GM19238 (cell line): Measurements from ENCODE around the gene STIP1.
"Not testable (repeated sequence)": the region's sequence is repeated elsewhere in the genome, so short reads cannot be mapped to it uniquely, and the experiment has no call there.

Experiments used
- DNase-seq: peaks from one replicate; pipeline ENCODE4 v3.0.0; 2011; ENCODE audit warnings: low spot score; ENCODE audit not compliant: insufficient read length

The STIP1 gene

DNA sequence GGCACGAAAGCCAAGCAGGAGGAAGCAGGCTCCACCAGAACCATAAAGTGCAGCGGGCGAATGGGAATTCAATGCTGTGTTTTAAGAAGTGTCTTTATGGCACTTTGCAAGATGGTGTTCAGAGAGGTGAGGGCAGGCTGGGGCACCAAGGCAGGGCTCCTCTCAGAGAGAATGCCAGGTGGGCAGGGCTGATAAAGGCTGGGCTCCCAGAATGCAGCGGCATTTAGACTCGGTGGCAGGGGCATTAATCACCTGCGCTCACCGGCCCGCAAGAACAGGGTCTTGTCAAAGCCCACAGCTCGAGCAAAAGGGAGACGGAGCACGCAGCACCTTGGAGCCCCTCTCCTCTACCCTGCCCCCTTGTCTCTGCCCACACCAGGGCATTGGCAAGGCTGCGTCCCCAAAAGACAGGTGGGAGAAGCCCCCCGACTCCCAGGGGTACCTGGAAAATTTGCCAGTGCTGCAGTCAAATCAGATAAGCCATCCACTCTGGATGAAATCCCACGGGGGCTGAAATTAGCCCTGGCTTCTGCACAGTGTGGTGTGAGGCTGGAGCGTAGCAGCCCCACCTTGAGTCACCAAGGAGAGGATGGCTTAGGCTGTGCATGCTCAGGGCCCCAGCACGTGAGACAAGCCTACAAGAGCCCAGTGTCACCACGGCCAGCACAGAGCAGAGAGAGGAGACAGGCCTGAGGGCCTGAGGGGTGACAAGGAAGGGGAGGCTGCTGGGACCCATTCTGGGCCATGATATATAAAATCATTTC lies 28.2 kb upstream of the STIP1 start:
- no peak for DNase-seq

DNA sequence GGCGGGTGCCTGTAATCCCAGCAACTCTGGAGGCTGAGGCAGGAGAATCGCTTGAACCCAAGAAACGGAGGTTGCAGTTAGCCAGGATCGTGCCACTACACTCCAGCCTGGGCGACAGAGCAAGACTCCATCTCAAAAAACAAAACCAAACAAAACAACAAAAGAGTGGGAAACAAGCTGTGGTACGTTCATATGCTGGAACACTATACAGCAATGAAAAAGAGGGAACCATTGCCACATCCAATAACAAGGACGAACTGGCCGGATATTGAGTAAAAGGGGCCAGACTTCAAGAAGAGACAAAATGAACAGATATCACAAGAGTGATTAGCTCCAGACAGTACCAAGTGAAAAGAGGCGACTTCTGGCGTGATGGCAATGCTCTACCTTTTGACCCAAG lies 24.9 kb upstream of the STIP1 start:
- no peak for DNase-seq

GRCh38 chr11:64162769-64163168 lies 23.2 kb upstream of the STIP1 start:
- DNase-seq: not testable (repeated sequence)

GRCh38 chr11:64163951-64164350 lies 22.0 kb upstream of the STIP1 start:
- DNase-seq: no peak

DNA sequence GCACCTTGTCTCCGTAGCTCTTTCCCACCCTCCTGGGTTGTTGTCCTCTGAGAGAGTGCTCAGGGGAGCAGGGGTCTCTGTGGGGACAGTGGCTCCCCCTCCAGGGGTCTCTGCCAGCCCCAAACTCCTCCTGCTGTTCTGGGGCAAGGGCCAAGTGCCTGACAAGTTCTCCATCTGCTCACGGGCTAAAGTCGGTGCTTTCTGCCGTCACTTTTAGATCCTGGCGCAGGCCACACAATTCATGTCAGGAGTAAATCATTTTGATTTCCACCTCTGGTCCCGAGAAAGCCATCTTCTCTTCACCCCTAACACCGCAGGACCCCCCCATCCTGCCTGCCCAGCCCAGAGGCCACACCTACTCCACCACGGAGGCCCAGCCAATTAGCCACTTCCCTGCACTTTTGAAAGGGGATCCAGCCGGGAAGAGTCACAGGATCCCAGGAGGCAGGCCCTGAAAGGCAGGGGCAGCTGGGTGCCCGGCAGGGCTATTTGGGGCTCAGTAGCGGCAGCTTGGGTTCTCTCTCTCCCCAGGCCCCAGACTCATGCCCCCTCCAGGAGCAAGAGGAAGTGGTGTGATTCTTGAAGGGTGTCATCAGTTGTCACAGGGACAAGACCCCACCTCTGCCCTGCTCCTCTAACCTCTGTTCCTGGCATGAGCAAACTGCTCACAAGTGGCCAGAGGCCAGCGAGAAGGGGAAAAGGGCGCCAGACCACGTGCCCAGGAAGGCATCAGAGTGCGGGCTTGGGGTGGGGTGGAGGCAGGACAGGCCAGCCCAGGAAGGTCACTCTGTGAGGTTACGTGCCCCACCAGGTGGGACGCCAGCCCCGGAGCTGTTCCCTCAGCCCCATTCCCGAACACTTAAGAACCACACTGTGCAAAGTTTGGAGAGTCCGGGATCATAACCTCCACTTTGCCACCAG lies 21.3 kb upstream of the STIP1 start:
- DNase-seq: no peak

DNA sequence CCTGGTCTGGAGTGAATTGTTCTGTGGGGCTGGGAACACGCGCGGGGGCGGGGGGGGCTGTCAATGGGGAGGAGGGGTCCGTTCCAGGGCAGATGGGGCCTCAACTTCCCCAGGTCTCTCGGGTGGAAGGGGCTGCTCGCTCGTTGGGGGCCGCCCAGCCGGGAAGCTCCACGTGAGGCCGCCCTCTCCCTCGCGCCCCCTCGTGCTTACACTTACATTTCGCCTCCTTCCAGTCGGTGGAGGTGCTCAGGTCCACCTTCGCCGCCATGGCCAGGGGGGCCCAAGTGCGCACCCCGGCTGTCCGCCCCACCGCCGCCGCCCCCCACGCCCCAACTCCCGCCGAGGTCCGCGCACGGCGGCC lies 20.5 kb upstream of the STIP1 start:
- DNase-seq: no peak

DNA sequence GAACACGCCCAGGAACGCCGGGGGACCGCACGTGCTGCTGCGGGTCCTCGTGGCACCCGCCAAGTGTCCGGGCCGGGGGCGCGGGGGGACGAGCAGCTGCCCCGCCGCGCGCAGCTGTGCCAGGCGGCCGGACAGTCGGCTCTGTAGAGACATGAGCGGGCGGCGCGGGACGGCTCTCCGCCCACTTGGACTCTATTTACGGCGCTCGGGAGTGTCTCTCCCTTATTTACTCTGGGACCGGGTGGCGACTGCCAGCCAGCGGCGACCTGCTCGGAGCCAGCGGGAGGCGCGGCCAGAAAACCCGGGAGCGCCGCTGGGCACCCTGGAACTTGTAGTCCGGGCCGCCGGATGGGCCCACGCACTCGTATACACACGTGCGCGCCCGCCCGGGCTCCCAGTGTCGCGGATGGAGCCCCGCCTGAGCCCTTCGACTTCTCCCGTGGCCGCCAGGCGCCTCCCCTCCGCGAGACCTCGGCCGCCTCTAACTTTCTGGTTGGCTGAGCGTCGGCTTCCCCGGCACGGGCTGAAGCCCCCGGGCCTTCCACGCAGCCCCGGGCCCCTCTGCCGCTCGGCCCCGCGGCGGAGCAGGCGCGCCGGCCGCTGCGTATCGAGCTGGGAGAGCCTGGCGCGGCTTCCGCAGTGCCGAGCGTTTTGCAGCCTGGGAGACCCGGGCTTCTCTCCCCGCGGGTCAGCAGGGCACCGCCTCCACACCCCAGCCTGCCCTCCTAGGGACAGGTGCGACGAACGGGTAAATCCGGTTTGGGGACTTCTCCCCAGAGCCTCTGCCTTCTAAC lies 19.9 kb upstream of the STIP1 start, which contains the start of gene MACROD1:
TSS of gene MACROD1 (minus strand) at position 272 of the 794 bp plus-strand sequence. CDS start at position 153, 119 bp downstream.
- peak; percentile 78 for DNase-seq

- no peak for DNase-seq
Observed at GRCh38 chr11:64170419-64170818, 15.6 kb upstream of the STIP1 start.

- no peak for DNase-seq
Observed at GRCh38 chr11:64173616-64174355, 12.2 kb upstream of the STIP1 start.

DNA sequence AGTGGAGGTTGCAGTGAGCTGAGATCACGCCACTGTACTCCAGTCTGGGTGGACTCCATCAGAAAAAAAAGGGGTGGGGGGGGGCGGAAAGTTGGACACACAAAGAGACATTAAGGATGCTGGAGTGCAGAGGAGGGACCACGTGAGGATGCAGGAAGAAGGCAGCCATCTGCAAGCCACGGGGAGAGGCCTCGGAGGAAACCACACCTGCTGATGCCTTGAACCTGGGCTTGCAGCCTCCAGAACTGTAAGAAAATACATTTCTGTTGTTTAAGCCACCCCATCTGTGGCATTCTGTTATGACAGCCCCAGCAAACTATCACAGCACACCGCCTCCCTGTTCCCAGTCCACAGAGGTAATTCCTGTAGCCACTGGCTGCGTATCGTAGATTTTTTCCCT lies 9.2 kb upstream of the STIP1 start:
- DNase-seq: no peak

DNA sequence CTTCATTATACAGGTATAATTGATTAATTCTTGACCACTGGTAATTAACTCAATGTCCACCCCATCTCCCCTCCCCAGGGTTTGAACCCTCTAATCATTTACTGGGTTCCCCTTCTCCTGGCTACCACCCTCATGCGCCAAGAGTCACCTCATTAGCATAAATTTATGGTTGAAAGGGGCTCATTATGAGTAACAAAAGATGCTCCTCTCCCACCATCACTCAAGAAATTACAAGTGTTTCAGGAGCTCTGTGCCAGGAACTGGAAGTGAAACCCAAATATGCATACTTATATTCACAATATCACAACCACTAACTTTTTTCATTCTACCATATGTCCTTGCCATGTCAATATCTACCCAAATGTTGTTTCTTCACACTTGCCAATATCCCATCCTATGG lies 7.8 kb upstream of the STIP1 start:
- DNase-seq: no peak

DNA sequence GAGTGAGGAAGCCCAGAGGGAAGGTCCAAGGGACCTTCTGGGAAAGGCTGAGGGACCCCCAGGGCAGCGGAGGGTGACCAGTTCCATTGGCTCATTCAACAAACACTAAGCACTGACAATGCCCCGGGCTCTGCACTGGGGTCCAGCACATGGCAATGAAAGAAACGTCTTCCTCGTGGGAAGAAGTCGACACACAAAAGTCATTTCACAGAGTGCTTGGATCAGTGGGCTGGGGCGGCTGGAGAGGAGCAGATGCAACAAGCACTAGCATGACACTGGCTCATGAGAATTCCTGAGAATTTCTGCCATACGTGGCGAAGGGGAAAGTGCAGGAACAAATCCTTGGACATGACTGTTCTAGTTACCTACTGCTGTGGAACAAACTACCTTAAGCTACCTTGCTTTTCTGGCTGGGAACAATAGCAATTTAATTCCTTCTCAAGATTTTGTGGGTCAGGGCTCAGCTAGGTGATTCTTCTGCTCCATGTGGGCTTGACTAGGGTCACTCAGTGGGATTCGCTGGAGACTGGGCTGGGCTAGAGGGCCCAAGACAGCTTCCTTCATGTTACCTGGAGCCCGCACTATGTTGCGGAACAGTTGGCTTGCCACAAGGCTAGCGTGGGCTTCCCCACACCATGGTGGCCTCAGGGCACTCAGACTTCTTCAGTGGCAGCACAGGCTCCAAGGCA lies 6.9 kb upstream of the STIP1 start:
- no peak for DNase-seq

DNA sequence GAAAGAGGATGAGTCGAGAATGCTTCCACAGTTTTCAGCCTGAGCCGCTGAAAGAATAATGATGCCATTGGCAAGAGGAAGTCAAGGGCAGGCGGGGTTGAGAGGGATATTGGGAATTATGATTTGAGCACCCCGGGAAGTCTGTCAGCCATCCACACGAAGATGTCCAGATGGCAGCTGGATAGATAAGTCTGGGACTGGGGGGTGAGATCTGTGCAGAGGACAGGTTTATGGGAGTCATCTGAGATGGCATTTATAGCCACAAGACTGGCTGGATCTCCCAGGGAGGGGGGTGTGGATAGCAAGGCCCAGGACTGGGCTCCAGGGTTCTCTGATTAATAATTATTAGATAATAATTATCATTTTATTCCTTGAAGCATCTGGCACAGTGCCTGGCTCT lies 5.1 kb upstream of the STIP1 start:
- no peak for DNase-seq

DNA sequence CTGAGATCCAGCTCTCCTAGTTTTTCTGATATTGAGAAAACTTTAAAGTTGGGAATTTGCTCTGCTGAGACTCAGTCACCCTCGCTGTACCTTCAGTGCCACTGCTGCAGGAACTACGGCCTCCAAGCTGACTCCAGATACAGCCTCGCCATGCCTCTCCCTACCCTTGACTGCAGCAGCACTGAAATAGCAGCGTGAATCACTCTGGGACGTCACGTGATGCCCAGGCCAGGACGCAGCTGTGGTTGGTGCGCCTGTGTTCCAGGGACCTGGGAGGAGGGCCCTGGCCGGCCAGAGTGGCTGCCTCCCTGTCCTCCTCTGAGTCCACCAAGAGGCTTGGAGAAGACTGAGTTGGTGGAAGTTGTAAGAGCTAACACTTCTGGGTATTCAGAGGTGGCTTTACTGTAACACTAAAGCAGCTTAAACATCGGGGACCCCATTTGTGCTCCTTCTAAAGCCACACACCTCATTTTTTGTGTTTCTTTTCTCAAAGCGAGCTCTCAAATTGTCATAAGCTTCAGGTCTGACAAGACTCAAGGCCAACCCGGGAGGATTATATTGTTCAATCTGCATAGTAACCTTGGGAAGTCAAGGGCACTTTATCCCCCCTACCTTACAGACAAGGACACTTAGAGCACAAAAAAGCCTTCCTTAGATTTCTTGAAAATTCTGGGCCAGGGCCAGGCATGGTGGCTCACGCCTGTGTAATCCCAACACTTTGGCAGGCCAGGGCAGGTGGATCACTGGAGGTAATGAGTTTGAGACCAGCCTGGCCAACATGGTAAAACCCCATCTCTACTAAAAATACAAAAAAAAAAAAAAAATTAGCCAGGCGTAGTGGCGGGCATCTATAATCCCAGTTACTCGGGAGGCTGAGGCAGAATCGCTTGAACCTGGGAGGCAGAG lies 4.2 kb upstream of the STIP1 start:
- DNase-seq: peak; percentile 49

DNA sequence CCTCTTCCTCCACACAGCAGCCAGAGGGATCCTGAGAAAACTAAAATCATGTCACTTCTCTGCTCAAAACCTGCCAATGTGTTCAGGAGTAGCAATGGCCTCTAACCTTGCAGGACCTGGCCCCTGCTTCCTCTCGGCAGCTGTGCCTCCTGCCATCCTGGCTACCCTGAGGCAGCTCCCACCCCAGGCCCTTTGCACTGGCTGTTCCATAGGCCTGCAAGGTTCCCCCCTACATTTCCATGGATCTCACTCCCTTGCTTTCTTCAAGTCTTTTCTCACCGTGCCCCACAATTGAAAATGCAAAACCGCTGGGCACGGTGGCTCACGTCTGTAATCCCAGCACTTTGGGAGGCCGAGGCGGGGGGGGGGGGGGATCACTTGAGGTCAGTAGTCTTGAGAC lies 2.1 kb upstream of the STIP1 start:
- DNase-seq: no peak

DNA sequence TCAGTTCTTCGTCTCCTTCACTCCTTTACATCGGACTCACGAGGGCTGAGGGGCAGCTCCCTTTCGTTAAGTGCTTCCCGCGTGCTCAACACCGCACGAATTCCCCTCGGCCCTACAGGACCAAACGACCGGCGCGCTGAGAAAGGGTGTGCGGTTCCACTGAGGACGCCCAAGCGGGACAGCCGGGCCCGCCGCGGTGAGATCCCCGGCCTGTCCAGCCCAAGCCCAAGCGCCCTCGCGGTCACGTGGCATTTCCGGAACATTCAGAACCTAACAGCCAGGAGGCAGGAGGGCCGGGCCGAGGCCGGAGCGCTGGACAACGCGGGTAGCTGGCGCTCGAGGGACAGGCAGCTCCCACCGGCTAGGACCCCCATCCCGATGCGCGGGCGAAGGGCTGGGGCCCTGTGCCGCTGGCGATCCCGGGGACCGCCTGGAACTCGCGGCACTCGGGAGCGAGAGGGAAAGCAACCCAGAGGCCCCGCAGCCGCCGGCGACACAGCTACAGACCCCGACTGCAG lies 737 bp upstream of the STIP1 start:
- peak; percentile 28 for DNase-seq

GRCh38 chr11:64186492-64187165 lies 658 bp downstream of the STIP1 start:
- DNase-seq: no peak

DNA sequence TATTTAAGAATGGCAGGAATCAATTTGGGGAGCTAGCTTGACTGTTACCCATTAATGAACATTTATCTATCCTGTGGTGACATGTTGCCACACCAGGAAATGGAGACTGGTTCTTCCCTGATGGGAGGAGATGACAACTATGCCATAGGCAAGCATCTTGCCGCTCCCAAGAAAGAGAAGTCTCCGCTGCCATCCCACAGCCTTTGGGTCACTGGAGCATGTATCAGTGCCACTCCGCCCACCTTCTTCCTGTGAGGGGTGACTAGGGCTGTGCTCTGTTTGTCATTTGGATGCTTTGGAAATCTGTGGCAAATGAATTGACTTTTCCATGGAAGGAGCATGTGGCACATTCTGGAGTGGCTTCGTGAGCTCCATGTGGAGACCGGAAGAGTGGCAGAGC lies 6.5 kb downstream of the STIP1 start:
- DNase-seq: no peak

GRCh38 chr11:64196626-64197025 lies 10.7 kb downstream of the STIP1 start:
- DNase-seq: no peak
